H1 (cell line): ENCODE data around the gene TNS4. TPM values are rescaled to one million over a fixed set of nuclear protein-coding genes. Genes with fewer than 3 reads are reported as not detected.

ENCODE experiments used
- CTCF ChIA-PET: fragments of 300-600 bp; sonication (Branson Sonifier 250); formaldehyde crosslinking; loops from one replicate; lab custom pipeline; 2021; ENCODE audit not compliant: partially characterized antibody; lab: Charles Lee
- POLR2A ChIA-PET: fragments of 300-600 bp; sonication (Branson Sonifier 250); formaldehyde crosslinking; loops from one replicate; lab custom pipeline; 2021; ENCODE audit warnings: inconsistent platforms; ENCODE audit not compliant: partially characterized antibody; lab: Charles Lee
- DNase-seq, 2 experiments: peaks; one replicate each; pipeline versions ENCODE4 v3.0.0 to v3.0.0-alpha.2; 2010 to 2022; ENCODE audit warnings: low spot score in 2 of 2, low read depth in 1 of 2, mixed read lengths in 1 of 2
- FAIRE-seq: peaks from 2 replicates; lab custom pipeline; 2011; peaks lifted over from hg19 to GRCh38; lab: Jason Lieb, UNC
- H2AFZ ChIP-seq: 2 replicates; pipeline ENCODE4 v1.8.1; 2012; ENCODE audit warnings: low read length, inconsistent platforms
- H2AK5ac ChIP-seq: 2 replicates; pipeline ENCODE4 v1.6.1; 2013; ENCODE audit warnings: low read depth, low read length
- H2BK120ac ChIP-seq: replicated peaks from 2 replicates; pipeline ENCODE3; 2013; ENCODE audit warnings: low read depth, low read length, inconsistent platforms
- H2BK12ac ChIP-seq: 2 replicates; pipeline ENCODE4 v1.6.1; 2013; ENCODE audit warnings: low read depth, low read length
- H2BK15ac ChIP-seq: 2 replicates; pipeline ENCODE4 v1.6.1; 2013; ENCODE audit warnings: low read length
- H2BK20ac ChIP-seq: 2 replicates; pipeline ENCODE4 v1.6.1; 2013; ENCODE audit warnings: low read length
- H2BK5ac ChIP-seq: 2 replicates; pipeline ENCODE4 v1.6.1; 2013; ENCODE audit warnings: low read depth, low read length
- H3K14ac ChIP-seq: 2 replicates; pipeline ENCODE4 v1.6.1; 2013; ENCODE audit warnings: inconsistent platforms; ENCODE audit not compliant: insufficient read length
- H3K18ac ChIP-seq: 2 replicates; pipeline ENCODE4 v1.6.1; 2013; ENCODE audit warnings: low read length; ENCODE audit errors: extremely low read depth
- H3K23ac ChIP-seq: 2 replicates; pipeline ENCODE4 v1.6.1; 2013; ENCODE audit warnings: inconsistent platforms; ENCODE audit not compliant: insufficient read length
- H3K23me2 ChIP-seq: 2 replicates; pipeline ENCODE4 v1.6.1; 2013; ENCODE audit warnings: low read depth, low read length
- H3K27ac ChIP-seq: 2 replicates; pipeline ENCODE4 v1.6.1; 2011; ENCODE audit warnings: low read depth, low read length, inconsistent platforms
- H3K27me3 ChIP-seq, 4 experiments: replicated peaks in 1 of 4; 1 replicate in 1 of 4; 2 replicates in 3 of 4; pipeline versions ENCODE4 v1.6.1 to v1.8.1; 2011 to 2013; ENCODE audit warnings: low read length in 3 of 4, mild to moderate bottlenecking in 3 of 4, inconsistent platforms in 2 of 4, mixed read lengths in 2 of 4, moderate library complexity in 1 of 4; ENCODE audit not compliant: control insufficient read depth in 3 of 4, insufficient read depth in 3 of 4; ENCODE audit errors: extremely low read depth in 1 of 4
- H3K36me3 ChIP-seq, 4 experiments: 2 replicates each; pipeline versions ENCODE4 v1.6.1 to v1.8.1; 2011 to 2013; ENCODE audit warnings: mild to moderate bottlenecking in 4 of 4, low read length in 3 of 4, moderate library complexity in 2 of 4, control low read depth in 1 of 4, inconsistent platforms in 1 of 4; ENCODE audit not compliant: insufficient read depth in 4 of 4, control insufficient read depth in 2 of 4
- H3K4ac ChIP-seq: replicated peaks from 2 replicates; pipeline ENCODE3; 2013; ENCODE audit warnings: low read length, low read depth, mixed read lengths, inconsistent platforms; ENCODE audit not compliant: insufficient read length
- H3K4me1 ChIP-seq, 4 experiments: replicated peaks in 1 of 4; 1 replicate in 1 of 4; 2 replicates in 3 of 4; pipeline versions ENCODE4 v1.6.1 to v1.8.1; 2011 to 2013; ENCODE audit warnings: low read length in 3 of 4, inconsistent platforms in 2 of 4, mixed read lengths in 1 of 4; ENCODE audit not compliant: insufficient read depth in 4 of 4, control insufficient read depth in 3 of 4
- H3K4me2 ChIP-seq, 2 experiments: 2 replicates each; pipeline versions ENCODE4 v1.6.1 to v1.8.1; 2011 to 2013; ENCODE audit warnings: low read depth in 2 of 2, low read length in 2 of 2, control low read depth in 1 of 2, inconsistent platforms in 1 of 2, mild to moderate bottlenecking in 1 of 2; ENCODE audit not compliant: insufficient read depth in 1 of 2
- H3K4me3 ChIP-seq, 4 experiments: fragments of 200-600, 300-600 bp in 1 of 4; sonication (generic), shearing (Covaris generic), sonication (Bioruptor Twin) in 1 of 4; 2 replicates each; pipeline versions ENCODE4 v1.5.1 to v1.8.1; 2011 to 2016; ENCODE audit warnings: low read length in 4 of 4, low read depth in 3 of 4, control low read depth in 2 of 4, inconsistent platforms in 2 of 4, mild to moderate bottlenecking in 2 of 4, mixed read lengths in 1 of 4, moderate library complexity in 1 of 4; ENCODE audit not compliant: insufficient read depth in 2 of 4; ENCODE audit errors: extremely low read depth in 1 of 4
- H3K56ac ChIP-seq: replicated peaks from 2 replicates; pipeline ENCODE3; 2013; ENCODE audit warnings: low read depth, mild to moderate bottlenecking, mixed read lengths, low read length, inconsistent platforms; ENCODE audit not compliant: insufficient read length
- H3K79me1 ChIP-seq: 2 replicates; pipeline ENCODE4 v1.6.1; 2013; ENCODE audit warnings: low read depth, low read length, control low read depth
- H3K79me2 ChIP-seq, 2 experiments: 2 replicates each; pipeline versions ENCODE4 v1.6.1 to v1.8.1; 2012 to 2013; ENCODE audit warnings: low read length in 2 of 2, mild to moderate bottlenecking in 2 of 2, inconsistent platforms in 1 of 2; ENCODE audit not compliant: insufficient read depth in 2 of 2, control insufficient read depth in 1 of 2
- H3K9ac ChIP-seq, 4 experiments: replicated peaks in 1 of 4; 1 replicate in 1 of 4; 2 replicates in 3 of 4; pipeline versions ENCODE4 v1.6.1 to v1.8.1; 2011 to 2013; ENCODE audit warnings: low read depth in 3 of 4, low read length in 3 of 4, control low read depth in 2 of 4, mild to moderate bottlenecking in 2 of 4, moderate library complexity in 2 of 4, inconsistent platforms in 1 of 4; ENCODE audit errors: extremely low read depth in 1 of 4
- H3K9me3 ChIP-seq, 2 experiments: 2 replicates each; pipeline versions ENCODE4 v1.6.1 to v1.8.1; 2012 to 2013; ENCODE audit warnings: mild to moderate bottlenecking in 2 of 2, moderate library complexity in 2 of 2, control low read depth in 1 of 2, inconsistent platforms in 1 of 2, low read depth in 1 of 2, low read length in 1 of 2, mixed read lengths in 1 of 2; ENCODE audit not compliant: insufficient read depth in 2 of 2
- H4K20me1 ChIP-seq, 2 experiments: replicated peaks in 1 of 2; 2 replicates each; pipeline versions ENCODE3 to v1.8.1; 2011 to 2013; ENCODE audit warnings: inconsistent platforms in 2 of 2, low read length in 2 of 2, mild to moderate bottlenecking in 1 of 2; ENCODE audit not compliant: insufficient read depth in 2 of 2, control insufficient read depth in 1 of 2
- H4K5ac ChIP-seq: 2 replicates; pipeline ENCODE4 v1.6.1; 2013; ENCODE audit warnings: low read length, low read depth, mixed read lengths, inconsistent platforms; ENCODE audit not compliant: insufficient read length
- H4K8ac ChIP-seq: 2 replicates; pipeline ENCODE4 v1.8.0; 2013; ENCODE audit warnings: mild to moderate bottlenecking, moderate library complexity, low read length, inconsistent platforms; ENCODE audit not compliant: insufficient read depth; ENCODE audit errors: extremely low read depth
- H4K91ac ChIP-seq: replicated peaks from 2 replicates; pipeline ENCODE3; 2013; ENCODE audit warnings: low read length, mixed read lengths, inconsistent platforms; ENCODE audit not compliant: insufficient read length
- HDAC6 ChIP-seq: IDR thresholded peaks from one replicate; pipeline ENCODE4 v1.7.1; 2012; ENCODE audit warnings: low read depth, mild to moderate bottlenecking, inconsistent platforms, low read length, moderate library complexity
- JUN ChIP-seq: IDR thresholded peaks from 2 replicates; pipeline ENCODE4 v1.6.1; 2011; ENCODE audit warnings: low read depth, mild to moderate bottlenecking, improper control_type of control experiment, low read length
- JUND ChIP-seq: IDR thresholded peaks from 2 replicates; pipeline ENCODE4 v1.6.1; 2011; ENCODE audit warnings: mild to moderate bottlenecking, improper control_type of control experiment, low read length
- NANOG ChIP-seq: IDR thresholded peaks from 2 replicates; pipeline ENCODE4 v1.6.1; 2011; ENCODE audit warnings: low read length, low read depth, mild to moderate bottlenecking, inconsistent platforms; ENCODE audit not compliant: insufficient read depth, poor library complexity, severe bottlenecking
- RAD21 ChIP-seq, 2 experiments: IDR thresholded peaks in 1 of 2; conservative IDR thresholded peaks in 1 of 2; 2 replicates each; pipeline ENCODE4 v1.6.1; 2011; ENCODE audit warnings: low read depth in 2 of 2, low read length in 2 of 2, improper control_type of control experiment in 1 of 2, inconsistent platforms in 1 of 2, mild to moderate bottlenecking in 1 of 2, moderate library complexity in 1 of 2
- RXRA ChIP-seq: IDR thresholded peaks from 2 replicates; pipeline ENCODE4 v1.6.1; 2011; ENCODE audit warnings: low read depth, mild to moderate bottlenecking, low read length, moderate library complexity; ENCODE audit not compliant: insufficient read depth
- SP4 ChIP-seq: IDR thresholded peaks from 2 replicates; pipeline ENCODE4 v1.6.1; 2012; ENCODE audit warnings: low read length, inconsistent platforms
- SRF ChIP-seq: IDR thresholded peaks from 2 replicates; pipeline ENCODE4 v1.6.1; 2011; ENCODE audit warnings: mild to moderate bottlenecking, low read depth, low read length, moderate library complexity
- SUZ12 ChIP-seq: fragments of 200-600 bp; sonication (generic); IDR thresholded peaks from 2 replicates; pipeline ENCODE4 v1.6.1; 2012; ENCODE audit warnings: mild to moderate bottlenecking, inconsistent platforms, low read length, moderate library complexity, mixed read lengths
- TAF7 ChIP-seq: optimal IDR thresholded peaks from 2 replicates; pipeline ENCODE3; 2011; ENCODE audit warnings: low read depth, mild to moderate bottlenecking, inconsistent platforms, low read length, moderate library complexity, borderline replicate concordance
- WGBS, 2 experiments: shearing (Covaris generic) in 1 of 2; methylation state at CpG; one replicate each; pipeline versions ENCODE4 v1.1.6 to v1.1.7; 2013 to 2015; ENCODE audit warnings: low lambda C conversion rate in 2 of 2, mixed read lengths in 2 of 2, inconsistent platforms in 1 of 2, low coverage in 1 of 2, missing lambda C conversion rate in 1 of 2; ENCODE audit not compliant: insufficient replicate concordance in 2 of 2, insufficient coverage in 1 of 2, insufficient read length in 1 of 2; ENCODE audit errors: extremely low coverage in 1 of 2, missing lambda C conversion rate in 1 of 2; 5-methylcytosine and 5-hydroxymethylcytosine counted together
- polyA plus RNA-seq, 7 experiments: library from polyadenylated mRNA; depleted of rRNA in 3 of 7; stranded (reverse) in 5 of 7; unstranded in 2 of 7; fragments of >200 nt in 5 of 7; fragments of 200-250 nt in 2 of 7; gene quantifications; 1 replicate in 5 of 7; 2 replicates in 1 of 7; 4 replicates in 1 of 7; pipeline versions ENCODE4 v1.2.1 to v1.2.3, GENCODE V29; 2011 to 2013; ENCODE audit warnings: missing spikeins in 2 of 7, mixed read lengths in 2 of 7
- total RNA-seq: library from RNA; stranded (reverse); fragmentation: NEBNext Ultra II Directional; extraction: Animal tissue kit (Norgen Biotek cat#: 25700); gene quantifications from 2 replicates; pipeline ENCODE4 v1.2.1, GENCODE V29; 2021
- TF ChIP-seq, protein P1 (sequence below): IDR thresholded peaks from 2 replicates; pipeline ENCODE4 v1.6.1; 2011; ENCODE audit warnings: low read length, improper control_type of control experiment

The TNS4 gene
- total and polyA plus RNA-seq, 2 of the 8 experiments (the other 6 are each of a cell fraction or from before 2014, with no cell fraction given): 0.20 to 0.21 TPM

DNA sequence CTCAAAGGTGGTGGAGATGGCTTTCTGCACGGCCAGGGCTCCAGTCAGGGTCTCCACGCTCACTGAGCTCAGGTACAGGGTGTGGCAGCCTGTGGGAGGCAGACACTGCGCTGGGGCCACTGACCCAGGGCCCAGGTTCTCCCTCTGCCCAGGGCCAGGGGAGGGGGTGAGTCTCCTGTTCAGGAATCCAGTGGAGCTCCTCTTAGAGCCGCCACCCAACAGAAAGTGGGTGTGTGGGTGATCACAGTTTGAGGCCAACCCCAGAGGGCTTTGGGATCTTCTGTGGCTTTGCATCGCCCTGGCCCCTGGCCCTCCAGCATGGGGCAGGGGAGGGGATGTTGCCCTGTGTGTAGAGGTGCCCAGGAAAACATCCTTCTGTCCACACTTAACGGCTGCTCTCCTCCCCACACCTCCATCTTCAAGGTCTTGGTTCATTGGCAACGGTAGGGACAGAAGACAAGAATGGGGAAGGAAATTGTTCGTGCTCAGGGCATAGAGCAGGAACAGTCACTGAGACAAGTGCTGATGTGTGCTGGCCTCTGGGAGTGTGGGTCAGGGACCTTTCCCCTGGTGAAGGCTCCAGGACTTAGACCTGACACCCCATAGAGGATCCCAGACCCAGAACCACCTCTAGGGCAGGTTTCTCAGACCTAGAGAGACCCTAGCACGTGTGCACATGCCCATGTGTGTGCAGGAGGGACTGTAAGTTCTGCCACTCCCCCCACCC, 21.5 kb downstream of the TNS4 start:
- Histone ChIP-seq H3K79me2 (no peaks in the 10 kb centered on the region), H2BK15ac (peak overlapping the region; percentile 72; the same call in 1 of the 2 replicates), H2AFZ (no peak overlapping the region), H3K27me3 (no peaks in the 10 kb centered on the region; a peak in 1 of 7 replicates), H3K14ac (no peak overlapping the region), H4K5ac (no peak overlapping the region), H3K9ac (no peak overlapping the region), H4K20me1 (no peaks in the 10 kb centered on the region), H3K4me3 (no peak overlapping the region), H3K23ac (no peak overlapping the region), H2BK20ac (no peak overlapping the region), H3K23me2 (no peaks in the 10 kb centered on the region; the same call in 1 of the 2 replicates), H3K56ac (no peak overlapping the region), H3K36me3 (no peaks in the 10 kb centered on the region), H3K4me2 (no peak overlapping the region), H2BK120ac (no peak overlapping the region), H2AK5ac (peak overlapping the region; percentile 83; the same call in 1 of the 2 replicates), H4K8ac (no peak overlapping the region), H2BK5ac (peak overlapping the region; percentile 73; the same call in 1 of the 2 replicates), H2BK12ac (peak overlapping the region; percentile 86; the same call in 1 of the 2 replicates), H3K4me1 (peaks cover 3 to 22% (median 10%) of the 10 kb centered on the region in 4 experiments), H3K27ac (no peak overlapping the region), H3K79me1 (no peaks in the 10 kb centered on the region), H3K4ac (peak overlapping the region; percentile 2), H4K91ac (peak overlapping the region; percentile 69), H3K18ac (no peak overlapping the region), H3K9me3 (no peaks in the 10 kb centered on the region)
- ChIA-PET POLR2A (interaction anchor here (0.9 kb wide), 1 partner anchor 36 kb away, joined by 7 read pairs; no protein-coding TSS in a partner anchor), CTCF (interaction anchor here (0.7 to 34.1 kb wide), 6 partner anchors 13 to 128 kb away, joined by 3 to 739 read pairs (median 4); partner anchors contain the start of gene IGFBP4)
- no peak for DNase-seq
- WGBS, 2 experiments: 93% methylated on average over 9 of the region's 9 CpGs; no CpG with 5 or more reads in 1 of the 2 experiments
- no peak for FAIRE-seq
- no peak for TF ChIP-seq SP4
- no peak for TF ChIP-seq SRF
- no peak for TF ChIP-seq JUND
- TF ChIP-seq RAD21 (IDR thresholded peaks at IDR 0.05 in 1 of 2, conservative IDR thresholded peaks at IDR 0.05 in 1 of 2; ENCODE audit: low read depth in 2 of 2, low read length in 2 of 2): no peak
- TF ChIP-seq RXRA: no peak
- TF ChIP-seq NANOG: no peak
- TF ChIP-seq TAF7: no peak
- no peak for TF ChIP-seq HDAC6
- TF ChIP-seq, protein P1, sequence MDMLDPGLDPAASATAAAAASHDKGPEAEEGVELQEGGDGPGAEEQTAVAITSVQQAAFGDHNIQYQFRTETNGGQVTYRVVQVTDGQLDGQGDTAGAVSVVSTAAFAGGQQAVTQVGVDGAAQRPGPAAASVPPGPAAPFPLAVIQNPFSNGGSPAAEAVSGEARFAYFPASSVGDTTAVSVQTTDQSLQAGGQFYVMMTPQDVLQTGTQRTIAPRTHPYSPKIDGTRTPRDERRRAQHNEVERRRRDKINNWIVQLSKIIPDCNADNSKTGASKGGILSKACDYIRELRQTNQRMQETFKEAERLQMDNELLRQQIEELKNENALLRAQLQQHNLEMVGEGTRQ: no peak
- no peak for TF ChIP-seq SUZ12
- TF ChIP-seq JUN: no peak
